ENCODE data around the gene OR5L2.
"Not testable (repeated sequence)": the region's sequence is repeated elsewhere in the genome, so short reads cannot be mapped to it uniquely, and the experiment has no call there.

Gene OR5L2

DNA sequence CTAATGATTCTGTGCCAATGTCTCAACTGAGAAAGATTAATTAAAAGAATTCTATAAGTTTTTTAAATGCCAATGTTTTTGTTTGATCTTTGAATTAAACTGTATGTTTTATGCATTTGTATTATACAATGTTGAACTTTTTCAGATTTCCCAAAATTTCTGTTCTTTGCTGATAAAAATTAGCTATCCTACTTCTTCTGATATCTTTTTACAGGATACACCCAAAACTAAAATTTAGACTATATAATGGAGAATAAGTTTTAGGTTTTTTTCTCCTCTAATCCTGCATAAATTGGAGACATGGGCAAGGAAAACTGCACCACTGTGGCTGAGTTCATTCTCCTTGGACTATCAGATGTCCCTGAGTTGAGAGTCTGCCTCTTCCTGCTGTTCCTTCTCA is at the start of gene OR5L2:
Gene OR5L2 (plus strand): TSS at position 301 of the 400 bp plus-strand sequence. CDS start 0 bp downstream, at position 301.
- DNase-seq (ENCODE audit: low read depth in 2 of 2): no peak

DNA sequence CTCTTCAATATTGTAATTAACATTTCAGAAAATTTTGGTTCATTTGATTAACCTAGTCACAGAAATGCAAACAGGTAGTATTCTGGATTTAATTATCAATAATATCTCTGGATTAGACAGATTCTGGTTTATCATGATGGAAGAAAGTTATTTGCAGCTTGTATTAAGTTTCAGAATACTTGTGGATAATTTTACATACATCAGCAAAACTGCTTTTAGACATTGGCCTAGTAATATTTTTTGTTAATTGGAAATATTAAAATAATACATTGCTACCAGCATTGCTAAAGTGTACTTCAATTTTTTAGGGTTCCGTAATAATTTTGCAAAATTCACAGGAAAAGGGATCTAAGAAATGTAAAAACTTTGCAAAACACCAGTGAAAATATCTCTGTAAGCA is 35.4 kb upstream of the OR5L2 start:
- no peak for DNase-seq (ENCODE audit: low read depth in 2 of 2)

DNA sequence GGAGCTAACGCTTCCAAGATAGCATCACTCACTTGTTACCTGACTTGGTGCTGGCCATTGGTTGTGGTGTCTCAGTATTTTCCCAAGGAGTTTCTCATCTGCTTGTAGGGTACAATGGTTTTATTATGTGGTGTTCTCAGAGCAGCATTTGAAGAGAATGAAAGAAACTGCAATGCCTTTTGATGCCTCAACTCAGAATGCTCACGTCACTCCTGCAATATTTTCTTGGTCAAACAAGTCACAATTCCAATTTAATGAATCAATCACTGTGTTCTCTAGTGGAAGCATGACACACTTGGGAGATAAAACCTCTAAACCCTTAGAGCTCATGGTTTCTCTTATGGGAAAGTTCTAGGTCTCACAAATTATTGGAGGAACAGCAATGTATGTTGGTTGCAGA is 33.7 kb upstream of the OR5L2 start:
- no peak for DNase-seq (ENCODE audit: low read depth in 2 of 2)

- DNase-seq (ENCODE audit: low read depth in 2 of 2): no peak
Measured at GRCh38 chr11:55795256-55795655, 31.8 kb upstream of the OR5L2 start, which contains the start of gene OR5D14. Gene OR5D14 (plus strand): TSS chr11:55795556. CDS start chr11:55795556, 0 bp downstream.

DNA sequence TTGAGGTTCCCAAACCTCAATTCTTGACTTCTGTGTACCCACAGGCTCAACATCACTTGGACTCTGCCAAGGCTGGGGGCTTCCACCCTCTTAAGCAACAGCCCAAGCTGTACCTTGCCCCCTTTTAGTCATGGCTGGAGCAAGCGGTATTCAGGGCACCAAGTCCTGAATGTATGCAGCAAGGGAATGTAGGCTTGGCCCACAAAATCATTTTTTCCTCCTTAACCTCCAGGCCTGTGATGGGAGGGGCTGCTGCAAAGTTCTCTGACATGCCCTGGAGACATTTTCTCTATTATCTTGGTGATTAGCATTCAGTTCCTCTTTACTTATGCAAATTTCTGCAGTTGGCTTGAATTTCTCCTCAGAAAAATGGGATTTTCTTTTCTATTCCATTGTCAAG is 20.8 kb upstream of the OR5L2 start:
- DNase-seq (ENCODE audit: low read depth in 2 of 2): no peak

DNA sequence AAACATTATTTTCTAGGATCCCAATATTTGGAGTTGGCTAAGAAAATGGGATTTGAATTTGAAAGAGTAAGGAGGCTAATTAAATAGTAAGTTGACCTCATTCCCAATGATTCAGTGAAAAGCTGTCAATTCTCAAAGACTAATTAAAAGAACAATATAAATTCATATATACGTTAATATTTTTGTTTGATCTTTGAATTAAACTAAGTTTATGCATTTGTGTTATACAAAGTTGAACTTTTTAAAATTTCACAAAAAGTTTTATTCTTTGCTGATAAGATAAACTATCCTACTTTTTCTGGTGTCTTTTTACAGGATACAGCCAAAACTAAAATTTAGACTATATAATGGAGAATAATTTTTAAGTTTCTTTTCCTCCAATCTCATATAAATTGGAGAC is 16.0 kb upstream of the OR5L2 start, which contains the start of gene OR5L1:
Gene OR5L1 (plus strand): TSS at position 301 of the 400 bp plus-strand sequence. CDS start 100 bp downstream, outside the sequence.
- no peak for DNase-seq (ENCODE audit: low read depth in 2 of 2)

DNA sequence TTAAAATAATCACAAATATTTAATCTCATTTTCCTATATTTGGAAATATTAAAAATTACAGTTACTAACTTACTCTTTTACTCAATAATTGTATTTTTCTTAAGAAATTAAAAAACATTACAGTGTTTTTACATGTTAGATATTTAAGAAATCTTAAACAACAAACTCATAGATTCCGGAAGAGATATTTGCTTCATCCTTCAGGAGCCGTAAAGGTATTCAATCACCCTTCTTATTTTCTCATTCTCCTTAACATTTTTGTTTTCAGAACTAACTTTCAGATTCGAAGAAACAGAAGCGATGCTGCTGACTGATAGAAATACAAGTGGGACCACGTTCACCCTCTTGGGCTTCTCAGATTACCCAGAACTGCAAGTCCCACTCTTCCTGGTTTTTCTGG is 7.7 kb upstream of the OR5L2 start, which contains the start of gene OR5D18:
Gene OR5D18 (plus strand): TSS at position 301 of the 400 bp plus-strand sequence. CDS start 0 bp downstream, at position 301.
- DNase-seq (ENCODE audit: low read depth in 2 of 2): no peak

- DNase-seq (ENCODE audit: low read depth in 2 of 2): no peak
Measured at GRCh38 chr11:55838452-55838851, 11.4 kb downstream of the OR5L2 start, which contains the start of gene OR5D16. Gene OR5D16 (plus strand): TSS chr11:55838752. CDS start chr11:55838752, 0 bp downstream.

- no peak for DNase-seq (ENCODE audit: low read depth in 2 of 2)
Measured at GRCh38 chr11:55847453-55847852, 20.4 kb downstream of the OR5L2 start.

GRCh38 chr11:55849037-55849436 is 22.0 kb downstream of the OR5L2 start:
- DNase-seq (ENCODE audit: low read depth in 2 of 2): no peak

GRCh38 chr11:55852141-55852540 is 25.1 kb downstream of the OR5L2 start:
- no peak for DNase-seq (ENCODE audit: low read depth in 2 of 2)

DNA sequence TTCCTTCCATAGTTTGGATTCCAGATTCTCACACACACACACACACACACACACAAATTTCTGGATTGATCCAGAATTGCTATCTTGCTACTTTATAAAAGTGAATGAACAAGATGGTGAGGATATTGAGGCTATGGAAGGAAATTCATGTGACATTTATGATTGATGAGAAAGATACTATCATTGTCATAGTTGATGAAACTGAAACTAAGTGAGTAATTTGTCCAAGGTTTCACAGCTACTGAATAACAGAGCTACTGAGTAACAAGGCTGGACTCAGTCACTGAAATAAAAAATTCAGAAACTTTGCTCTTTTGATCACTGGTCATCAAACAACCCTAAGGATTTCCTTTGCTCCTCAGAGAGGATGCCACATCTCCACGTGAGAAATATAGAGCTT is 27.7 kb downstream of the OR5L2 start:
- no peak for DNase-seq (ENCODE audit: low read depth in 2 of 2)

GRCh38 chr11:55867354-55867753 is 40.3 kb downstream of the OR5L2 start:
- not testable (repeated sequence) for DNase-seq (ENCODE audit: low read depth in 2 of 2)

- DNase-seq (ENCODE audit: low read depth in 2 of 2): not testable (repeated sequence)
Measured at GRCh38 chr11:55872731-55873130, 45.7 kb downstream of the OR5L2 start.

DNA sequence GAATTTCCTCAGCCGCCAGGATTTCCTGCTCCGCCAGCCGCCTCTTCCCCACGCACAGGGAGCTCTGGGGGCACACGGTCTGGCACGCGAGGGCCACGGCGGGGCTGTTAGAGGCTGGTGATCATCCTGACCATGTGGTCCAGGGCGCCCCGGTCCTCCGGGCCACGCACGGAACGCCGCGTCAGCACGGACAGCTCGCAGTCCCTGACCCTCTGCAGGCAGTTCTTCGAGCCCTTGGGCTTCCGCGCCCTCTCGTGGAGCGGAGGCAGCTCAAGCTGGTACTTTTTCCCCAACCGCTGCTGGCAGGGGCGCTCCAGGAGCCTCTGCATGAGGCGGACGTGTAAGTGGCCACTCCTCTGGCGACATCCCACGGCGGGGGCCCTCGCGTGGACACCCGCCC is 46.1 kb downstream of the OR5L2 start:
- DNase-seq (ENCODE audit: low read depth in 2 of 2): not testable (repeated sequence)

Data from activated CD8-positive, alpha-beta memory T cell treated with anti-CD3 and anti-CD28 coated beads for 4 hours (primary cell).